ENCODE measurements around the gene TEPSIN. TPM values are rescaled to one million over a fixed set of nuclear protein-coding genes. Genes with fewer than 3 reads are reported as not detected.

TEPSIN gene
- total and polyA plus RNA-seq, 2 of the 13 experiments (the other 11 are each of a cell fraction or from before 2014, with no cell fraction given) = 16.1 to 18.8 TPM

- TF ChIP-seq TP53 (CRISPR knock-in tag; conservative IDR thresholded peaks at IDR 0.05) (no peak), MNT (IDR thresholded peaks at IDR 0.05) (no peak)
These were observed 21.3 kb upstream of the TEPSIN start (continued) for GRCh38 chr17:81260171-81260570.

GRCh38 chr17:81259058-81259605 lies 20.3 kb upstream of the TEPSIN start:
- FAIRE-seq (no peak), ATAC-seq (no peak), DNase-seq (ENCODE audit: low spot score) (no peak)
- Histone ChIP-seq H3K4me1 (ENCODE audit: insufficient read depth, low read length) (peaks cover 11% of the 10 kb centered on the region; the same call in 1 of the 2 replicates), H3K27me3 (ENCODE audit: control insufficient read depth in 1 of 2, insufficient read depth in 2 of 2, low read length in 2 of 2) (no peaks in the 10 kb centered on the region), H3K4me3 (replicated peaks in 1 of 3; ENCODE audit: insufficient read depth in 1 of 3, low read depth in 2 of 3, low read length in 3 of 3) (no peak overlapping the region), H4K20me1 (ENCODE audit: insufficient read depth, low read length) (no peaks in the 10 kb centered on the region; the same call in 1 of the 2 replicates), H2AFZ (ENCODE audit: low read length) (no peak overlapping the region), H3K4me2 (ENCODE audit: low read depth, low read length) (no peak overlapping the region), H3K79me2 (ENCODE audit: insufficient read depth, low read length) (no peaks in the 10 kb centered on the region), H3K27ac (ENCODE audit: extremely low read length, insufficient read depth, low read length) (no peak overlapping the region), H3K36me3 (replicated peaks in 1 of 2; ENCODE audit: control insufficient read depth in 1 of 2, insufficient read depth in 2 of 2, low read length in 2 of 2) (peaks cover 28 to 55% of the 10 kb centered on the region in 2 experiments), H3K9ac (ENCODE audit: insufficient read depth, low read depth, low read length) (no peak overlapping the region), H3K9me3 (ENCODE audit: low read length) (no peaks in the 10 kb centered on the region)
- ChIA-PET CTCF (ENCODE audit: low intra/inter-chr PET ratio, low total read pairs) (no interaction called here), POLR2A (no interaction called here)
- intact Hi-C loops (cut with micrococcal nuclease; ENCODE audit: unreplicated experiment) = no loop called here
- BruUV-seq (replicated peaks) = no TSS peak
- in situ Hi-C loops (cut with HindIII; ENCODE audit: extremely low pct_ligation_motif_present, low pct_unique_long_range_greater_than_20kb) = loop anchor here (5.0 kb wide), 1 partner anchor 223 kb away; no protein-coding TSS in a partner anchor
- TF ChIP-seq ZBTB39 (CRISPR knock-in tag; IDR thresholded peaks at IDR 0.05) (no peak), KDM5A (IDR thresholded peaks at IDR 0.05; ENCODE audit: borderline replicate concordance, low read length) (no peak), RFX3 (CRISPR knock-in tag; IDR thresholded peaks at IDR 0.05) (no peak), ZNF160 (CRISPR knock-in tag; IDR thresholded peaks at IDR 0.05) (no peak), MXD3 (CRISPR knock-in tag; IDR thresholded peaks at IDR 0.05) (no peak), ZNF543 (CRISPR knock-in tag; IDR thresholded peaks at IDR 0.05) (no peak), E2F1 (CRISPR knock-in tag; IDR thresholded peaks at IDR 0.05) (no peak), HBP1 (CRISPR knock-in tag; IDR thresholded peaks at IDR 0.05; ENCODE audit: low read depth) (no peak), USF2 (IDR thresholded peaks at IDR 0.05; ENCODE audit: low read depth, low read length) (no peak), USF2 (CRISPR knock-in tag; IDR thresholded peaks at IDR 0.05; ENCODE audit: borderline replicate concordance) (no peak), SUZ12 (IDR thresholded peaks at IDR 0.05; ENCODE audit: low read depth, low read length) (no peak)
- WGBS (ENCODE audit: low lambda C conversion rate) = 93% methylated on average over 23 of the region's 23 CpGs
